Limb (tissue), 2 donors: Measurements from ENCODE around the gene UBN1.
"Not testable (repeated sequence)": the region's sequence is repeated elsewhere in the genome, so short reads cannot be mapped to it uniquely, and the experiment has no call there.

Experiments
- DNase-seq, 2 donors: peaks; one replicate each; pipeline ENCODE4 v3.0.0-alpha.2; 2016; ENCODE audit errors: extremely low spot score in 2 of 2

The UBN1 gene

DNA sequence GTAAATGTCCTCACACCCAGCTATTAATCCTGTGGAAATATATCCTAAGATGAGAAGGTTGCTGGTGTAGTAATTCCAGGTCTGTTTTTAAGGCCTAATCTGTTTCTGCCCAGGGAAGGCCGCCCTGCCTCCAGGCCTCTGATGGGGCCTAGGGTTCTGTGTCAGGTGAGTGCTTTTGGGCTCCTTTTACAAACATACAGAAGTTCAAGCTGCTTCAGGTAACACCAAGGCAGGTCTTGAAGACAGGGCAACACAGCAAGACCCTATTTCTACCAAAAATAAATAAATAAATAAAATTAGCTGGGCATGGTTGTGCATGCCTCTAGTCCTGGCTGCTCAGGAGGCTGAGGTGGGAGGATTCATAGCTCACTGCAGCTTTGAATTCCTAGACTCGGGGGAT is 80.4 kb downstream of the UBN1 start:
- DNase-seq: no peak

GRCh38 chr16:4928227-4928626 is 80.9 kb downstream of the UBN1 start:
- no peak for DNase-seq

DNA sequence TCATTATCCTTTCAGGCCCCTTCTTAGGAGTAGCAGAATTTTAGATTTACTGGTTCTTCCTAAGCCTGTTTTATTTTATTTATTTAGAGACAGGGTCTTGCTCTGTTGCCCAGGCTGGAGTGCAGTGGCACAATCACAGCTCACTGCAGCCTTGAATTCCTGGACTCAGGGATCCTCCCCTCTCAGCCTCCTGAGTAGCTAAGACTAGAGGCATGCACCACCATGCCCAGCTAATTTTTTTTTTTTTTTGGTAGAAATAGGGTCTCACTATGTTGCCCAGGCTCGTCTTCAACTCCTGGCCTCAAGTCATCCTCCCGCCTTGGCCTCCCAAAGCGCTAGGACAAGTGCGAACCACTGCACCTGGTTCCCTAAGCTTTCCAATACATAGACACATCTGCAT is 82.3 kb downstream of the UBN1 start:
- DNase-seq: not testable (repeated sequence)

DNA sequence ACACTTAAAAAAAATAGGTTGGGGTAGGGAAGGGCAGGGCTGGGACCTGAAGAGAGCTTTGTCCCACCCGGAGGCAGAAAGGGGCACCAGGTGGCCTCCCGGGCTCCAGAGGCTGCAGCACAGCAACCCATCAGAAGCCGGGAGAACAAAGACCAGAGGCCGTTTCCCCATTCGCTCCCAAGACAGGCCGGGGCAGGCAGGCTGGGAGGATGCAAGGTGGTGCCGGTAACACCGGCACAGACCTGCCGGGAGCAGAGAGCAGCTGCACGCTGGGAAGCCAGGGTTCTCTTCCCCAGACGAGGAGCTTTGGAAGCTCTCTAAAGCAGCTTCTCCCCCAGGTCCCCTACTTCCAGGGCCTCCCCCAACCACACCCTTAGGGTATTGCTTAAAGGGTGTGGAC is 84.1 kb downstream of the UBN1 start:
- DNase-seq: no peak
